Mesendoderm (in vitro differentiated cells): ENCODE results near the gene KRTAP12-3. TPM values are rescaled to one million over a fixed set of nuclear protein-coding genes. Genes with fewer than 3 reads are reported as not detected.

ENCODE experiments used
- DNase-seq: peaks from one replicate; pipeline ENCODE4 v3.0.0; 2013
- H2AK5ac ChIP-seq: 2 replicates; pipeline ENCODE4 v1.6.1; 2013; ENCODE audit warnings: low read length, inconsistent platforms
- H2BK120ac ChIP-seq: 2 replicates; pipeline ENCODE4 v1.6.1; 2013; ENCODE audit warnings: low read depth, mild to moderate bottlenecking, low read length, moderate library complexity, mixed read lengths
- H2BK15ac ChIP-seq: replicated peaks from 2 replicates; pipeline ENCODE4 v1.6.1; 2013; ENCODE audit warnings: low read depth, mild to moderate bottlenecking, moderate library complexity
- H2BK5ac ChIP-seq: 2 replicates; pipeline ENCODE4 v1.6.1; 2013; ENCODE audit warnings: low read length, inconsistent platforms
- H3K18ac ChIP-seq: 2 replicates; pipeline ENCODE4 v1.6.1; 2013; ENCODE audit warnings: mild to moderate bottlenecking, low read length, mixed read lengths
- H3K23ac ChIP-seq: one replicate; pipeline ENCODE4 v1.6.1; 2013; ENCODE audit warnings: low read length
- H3K27ac ChIP-seq: 2 replicates; pipeline ENCODE4 v1.5.1; 2013; ENCODE audit warnings: low read depth, mild to moderate bottlenecking, inconsistent platforms, low read length, moderate library complexity
- H3K27me3 ChIP-seq: 2 replicates; pipeline ENCODE4 v1.6.1; 2013; ENCODE audit warnings: low read length, control low read depth, mild to moderate bottlenecking, inconsistent platforms; ENCODE audit not compliant: insufficient read depth, poor library complexity
- H3K36me3 ChIP-seq: 2 replicates; pipeline ENCODE4 v1.6.1; 2013; ENCODE audit warnings: low read length, inconsistent platforms; ENCODE audit not compliant: control insufficient read depth, insufficient read depth
- H3K4ac ChIP-seq: one replicate; pipeline ENCODE4 v1.6.1; 2013; ENCODE audit warnings: low read depth, mild to moderate bottlenecking, low read length, moderate library complexity
- H3K4me1 ChIP-seq: 2 replicates; pipeline ENCODE4 v1.6.1; 2013; ENCODE audit warnings: low read depth, low read length, inconsistent platforms; ENCODE audit not compliant: control insufficient read depth
- H3K4me2 ChIP-seq: 2 replicates; pipeline ENCODE4 v1.6.1; 2013; ENCODE audit warnings: low read length
- H3K4me3 ChIP-seq: 2 replicates; pipeline ENCODE4 v1.5.1; 2013; ENCODE audit warnings: mild to moderate bottlenecking, low read length
- H3K56ac ChIP-seq: one replicate; pipeline ENCODE4 v1.6.1; 2013; ENCODE audit warnings: low read length
- H3K79me1 ChIP-seq: 2 replicates; pipeline ENCODE4 v1.6.1; 2013; ENCODE audit warnings: low read length, inconsistent platforms
- H3K79me2 ChIP-seq: 2 replicates; pipeline ENCODE4 v1.6.1; 2013; ENCODE audit warnings: mild to moderate bottlenecking, low read length; ENCODE audit not compliant: control insufficient read depth, insufficient read depth
- H3K9ac ChIP-seq: 2 replicates; pipeline ENCODE4 v1.6.1; 2013; ENCODE audit warnings: low read length, inconsistent platforms
- H4K5ac ChIP-seq: one replicate; pipeline ENCODE4 v1.6.1; 2013; ENCODE audit warnings: low read length
- H4K8ac ChIP-seq: one replicate; pipeline ENCODE4 v1.6.1; 2013; ENCODE audit warnings: low read depth, mild to moderate bottlenecking, control low read depth, low read length, moderate library complexity
- WGBS: extraction: QIAGEN DNeasy Blood & Tissue Kit; methylation state at CpG from one replicate; pipeline ENCODE4 v1.1.7; 2013; ENCODE audit warnings: low lambda C conversion rate, missing lambda C conversion rate; ENCODE audit not compliant: insufficient coverage; ENCODE audit errors: extremely low coverage; 5-methylcytosine and 5-hydroxymethylcytosine counted together
- small RNA-seq: library from polyadenylated mRNA; stranded (forward); fragments of <200 nt; extraction: miRNeasy Mini kit (QIAGEN cat#:217004); gene quantifications from one replicate; pipeline ENCODE3, GENCODE V24; 2013; ENCODE audit not compliant: insufficient read depth

Gene KRTAP12-3

GRCh38 chr21:44706026-44706705 lies 48.4 kb downstream of the KRTAP12-3 start:
- H3K4me3 ChIP-seq, result peak overlapping the region; percentile 14

GRCh38 chr21:44706706-44707581 lies 49.2 kb downstream of the KRTAP12-3 start:
- Histone ChIP-seq H4K8ac (no peak overlapping the region), H3K79me2 (peaks cover 10% of the 10 kb centered on the region), H2BK120ac (no peak overlapping the region), H3K18ac (peak overlapping the region; percentile 13), H3K9ac (peak overlapping the region; percentile 87), H2BK5ac (peak overlapping the region; percentile 99), H3K4me1 (peaks cover 27% of the 10 kb centered on the region), H3K4me3 (no peak overlapping the region), H3K23ac (peak overlapping the region; percentile 100), H2BK15ac (no peak overlapping the region), H3K27ac (peak overlapping the region; percentile 20), H3K56ac (peak overlapping the region; percentile 99), H2AK5ac (no peak overlapping the region), H3K36me3 (no peaks in the 10 kb centered on the region), H3K4ac (peak overlapping the region; percentile 64), H3K27me3 (no peaks in the 10 kb centered on the region), H3K4me2 (peak overlapping the region; percentile 82), H3K79me1 (peaks cover 8% of the 10 kb centered on the region), H4K5ac (no peak overlapping the region)
- no peak for DNase-seq
- no CpG with 5 or more reads among the region's 46 CpGs for WGBS

More at GRCh38 chr21:44706026-44706705, 48.4 kb downstream of the KRTAP12-3 start:
- Histone ChIP-seq H3K4me1 (peaks cover 26% of the 10 kb centered on the region), H3K56ac (peak overlapping the region; percentile 99), H3K18ac (peak overlapping the region; percentile 13), H3K9ac (peak overlapping the region; percentile 87), H3K4me2 (peak overlapping the region; percentile 82), H2BK5ac (peak overlapping the region; percentile 99), H3K23ac (peak overlapping the region; percentile 100), H3K27me3 (no peaks in the 10 kb centered on the region), H3K27ac (peak overlapping the region; percentile 20), H3K79me2 (peaks cover 10% of the 10 kb centered on the region), H2AK5ac (peak overlapping the region; percentile 100), H4K5ac (no peak overlapping the region), H4K8ac (no peak overlapping the region), H2BK15ac (no peak overlapping the region), H3K36me3 (no peaks in the 10 kb centered on the region), H2BK120ac (no peak overlapping the region), H3K4ac (peak overlapping the region; percentile 64), H3K79me1 (peaks cover 10% of the 10 kb centered on the region)
- no CpG with 5 or more reads among the region's 54 CpGs for WGBS
- no peak for DNase-seq

Small RNA genes within 50 kb of the gene (small RNA-seq; reads per million reads assigned to genes)
- gene KRTAP12-6P, result not detected
